ENCODE data around the gene SCP2. TPM values are rescaled to one million over a fixed set of nuclear protein-coding genes. Genes with fewer than 3 reads are reported as not detected.
"Not testable (repeated sequence)": the region's sequence is repeated elsewhere in the genome, so short reads cannot be mapped to it uniquely, and the experiment has no call there.

SCP2 gene
- total RNA-seq, 2 experiments from 2014 or later, result 63.9 to 75.5 TPM

DNA sequence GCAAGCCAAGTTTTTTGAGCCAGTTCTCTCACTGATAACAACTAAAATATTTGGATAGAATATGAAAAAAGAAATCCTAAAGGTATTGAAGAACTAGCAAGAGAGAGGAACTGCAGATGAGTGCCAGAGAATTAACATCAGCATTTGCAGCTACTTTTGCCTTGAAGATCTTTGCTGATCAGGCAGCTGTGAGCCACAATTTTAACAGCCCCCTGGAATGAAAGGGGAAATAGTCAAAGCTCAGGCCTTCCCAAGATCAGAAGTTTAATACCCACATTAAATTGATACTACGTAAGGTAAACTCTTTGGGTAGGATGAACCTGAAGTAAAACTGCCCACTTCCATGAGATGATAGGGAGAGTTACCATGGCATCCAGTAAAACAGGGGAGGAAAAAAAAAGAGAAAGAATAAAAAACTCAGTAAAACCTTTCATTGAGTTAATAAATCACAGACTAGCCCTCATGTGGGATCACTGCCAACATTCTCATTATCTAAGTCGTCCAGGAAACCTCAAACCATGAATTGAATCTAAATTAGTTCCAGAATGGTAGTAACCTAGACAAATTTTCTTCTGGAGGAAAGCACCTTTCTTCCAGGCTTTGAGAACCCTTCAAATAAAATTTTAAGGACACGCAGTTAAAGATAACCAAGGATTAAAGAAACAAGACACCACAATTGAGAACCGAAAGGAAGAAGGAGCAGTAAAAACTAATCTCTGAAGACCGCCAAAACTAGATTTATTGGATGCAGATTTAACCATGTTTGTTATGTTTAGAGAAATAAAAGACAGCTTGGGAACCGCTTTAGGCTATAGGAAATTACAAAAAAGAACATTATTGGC is 28.3 kb downstream of the SCP2 start:
- Histone ChIP-seq H3K79me2 (ENCODE audit: insufficient read depth, low read depth, low read length) (no peaks in the 10 kb centered on the region), H3K27ac (ENCODE audit: low read depth, low read length, poor library complexity, severe bottlenecking) (no peak overlapping the region), H3K4me2 (ENCODE audit: low read length) (no peak overlapping the region), H3K4me3 (ENCODE audit: low read depth, low read length, poor library complexity, severe bottlenecking) (no peak overlapping the region), H3K9me3 (ENCODE audit: low read length) (no peaks in the 10 kb centered on the region), H4K20me1 (ENCODE audit: insufficient read depth, low read length) (no peaks in the 10 kb centered on the region), H3K36me3 (ENCODE audit: insufficient read depth, low read length) (no peaks in the 10 kb centered on the region), H2AFZ (ENCODE audit: low read length) (no peak overlapping the region), H3K4me1 (ENCODE audit: insufficient read depth, low read length, poor library complexity, severe bottlenecking) (no peaks in the 10 kb centered on the region), H3K9me2 (ENCODE audit: insufficient read depth, low read length) (no peaks in the 10 kb centered on the region)
- no peak for DNase-seq (ENCODE audit: low spot score)
- intact Hi-C loops (cut with micrococcal nuclease; ENCODE audit: unreplicated experiment), result no loop called here
- ChIA-PET POLR2A (no interaction called here), CTCF (ENCODE audit: unreplicated experiment) (no interaction called here)
- TF ChIP-seq, protein P1, sequence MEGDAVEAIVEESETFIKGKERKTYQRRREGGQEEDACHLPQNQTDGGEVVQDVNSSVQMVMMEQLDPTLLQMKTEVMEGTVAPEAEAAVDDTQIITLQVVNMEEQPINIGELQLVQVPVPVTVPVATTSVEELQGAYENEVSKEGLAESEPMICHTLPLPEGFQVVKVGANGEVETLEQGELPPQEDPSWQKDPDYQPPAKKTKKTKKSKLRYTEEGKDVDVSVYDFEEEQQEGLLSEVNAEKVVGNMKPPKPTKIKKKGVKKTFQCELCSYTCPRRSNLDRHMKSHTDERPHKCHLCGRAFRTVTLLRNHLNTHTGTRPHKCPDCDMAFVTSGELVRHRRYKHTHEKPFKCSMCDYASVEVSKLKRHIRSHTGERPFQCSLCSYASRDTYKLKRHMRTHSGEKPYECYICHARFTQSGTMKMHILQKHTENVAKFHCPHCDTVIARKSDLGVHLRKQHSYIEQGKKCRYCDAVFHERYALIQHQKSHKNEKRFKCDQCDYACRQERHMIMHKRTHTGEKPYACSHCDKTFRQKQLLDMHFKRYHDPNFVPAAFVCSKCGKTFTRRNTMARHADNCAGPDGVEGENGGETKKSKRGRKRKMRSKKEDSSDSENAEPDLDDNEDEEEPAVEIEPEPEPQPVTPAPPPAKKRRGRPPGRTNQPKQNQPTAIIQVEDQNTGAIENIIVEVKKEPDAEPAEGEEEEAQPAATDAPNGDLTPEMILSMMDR (conservative IDR thresholded peaks at IDR 0.05; ENCODE audit: low read length), result no peak
- TF ChIP-seq EZH2phosphoT487 (IDR thresholded peaks at IDR 0.05; ENCODE audit: borderline replicate concordance, low read depth, low read length), result no peak
- no TSS peak for BruUV-seq (replicated peaks)

DNA sequence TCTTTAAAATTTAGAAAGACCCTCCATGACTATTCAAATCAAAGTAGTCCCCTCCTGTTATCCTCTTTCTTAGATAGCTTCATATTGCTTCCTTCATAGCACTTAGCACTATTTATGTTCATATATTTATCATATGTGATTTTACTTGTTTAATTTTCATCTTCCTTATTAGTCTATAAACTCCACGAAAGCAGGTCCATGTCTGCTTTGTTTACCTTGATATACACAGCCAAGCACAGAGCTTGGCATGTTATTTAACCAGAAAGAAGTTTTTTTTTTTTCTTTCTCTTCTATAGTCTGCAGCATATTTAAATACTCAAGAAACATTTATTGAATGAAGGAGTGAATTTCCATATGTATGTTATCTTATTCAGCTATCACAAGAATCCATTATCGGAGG is 36.0 kb downstream of the SCP2 start:
- H3K4me1 ChIP-seq (ENCODE audit: insufficient read depth, low read length, poor library complexity, severe bottlenecking), result no peaks in the 10 kb centered on the region
- no peaks in the 10 kb centered on the region for H3K36me3 ChIP-seq (ENCODE audit: insufficient read depth, low read length)
- H3K9me3 ChIP-seq (ENCODE audit: low read length), result no peaks in the 10 kb centered on the region
- DNase-seq (ENCODE audit: low spot score), result no peak
- ChIA-PET POLR2A (interaction anchor here (0.6 to 0.7 kb wide), 3 partner anchors 113 to 760 kb away, joined by 3 to 4 read pairs (median 3); no protein-coding TSS in a partner anchor), CTCF (ENCODE audit: unreplicated experiment) (no interaction called here)
- no peak overlapping the region for H3K27ac ChIP-seq (ENCODE audit: low read depth, low read length, poor library complexity, severe bottlenecking)
- intact Hi-C loops (cut with micrococcal nuclease; ENCODE audit: unreplicated experiment), result no loop called here
- no TSS peak for BruUV-seq (replicated peaks)
- H3K9me2 ChIP-seq (ENCODE audit: insufficient read depth, low read length), result no peaks in the 10 kb centered on the region
- no peaks in the 10 kb centered on the region for H3K79me2 ChIP-seq (ENCODE audit: insufficient read depth, low read depth, low read length)
- TF ChIP-seq EZH2phosphoT487 (IDR thresholded peaks at IDR 0.05; ENCODE audit: borderline replicate concordance, low read depth, low read length), result no peak
- TF ChIP-seq, protein P1 (conservative IDR thresholded peaks at IDR 0.05; ENCODE audit: low read length), result no peak
- H3K4me3 ChIP-seq (ENCODE audit: low read depth, low read length, poor library complexity, severe bottlenecking), result no peak overlapping the region
- no peaks in the 10 kb centered on the region for H4K20me1 ChIP-seq (ENCODE audit: insufficient read depth, low read length)
- no peak overlapping the region for H2AFZ ChIP-seq (ENCODE audit: low read length)
- H3K4me2 ChIP-seq (ENCODE audit: low read length), result no peak overlapping the region

DNA sequence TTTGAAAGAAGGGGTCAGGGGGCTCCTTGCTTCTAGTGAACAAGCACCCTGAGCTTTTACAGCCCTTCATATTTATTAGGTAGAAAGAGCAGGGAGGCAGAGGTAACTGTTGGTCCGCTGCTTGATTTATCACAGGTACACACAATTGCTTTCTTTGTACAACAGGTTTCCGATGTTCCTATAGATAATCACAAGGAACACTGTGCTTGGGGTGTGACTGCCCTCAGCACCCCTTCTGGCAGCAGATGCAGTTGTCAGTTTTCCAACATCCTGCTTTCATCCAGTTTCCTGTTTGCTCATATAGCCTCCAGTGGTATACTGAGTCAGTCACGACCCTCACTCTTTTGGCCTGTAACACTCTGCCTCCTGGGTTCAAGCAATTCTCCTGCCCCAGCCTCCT is 40.6 kb downstream of the SCP2 start:
- intact Hi-C loops (cut with micrococcal nuclease; ENCODE audit: unreplicated experiment), result no loop called here
- Histone ChIP-seq H3K79me2 (ENCODE audit: insufficient read depth, low read depth, low read length) (no peaks in the 10 kb centered on the region), H3K27ac (ENCODE audit: low read depth, low read length, poor library complexity, severe bottlenecking) (no peak overlapping the region), H3K4me3 (ENCODE audit: low read depth, low read length, poor library complexity, severe bottlenecking) (no peak overlapping the region), H3K4me2 (ENCODE audit: low read length) (no peak overlapping the region), H4K20me1 (ENCODE audit: insufficient read depth, low read length) (no peaks in the 10 kb centered on the region), H3K9me3 (ENCODE audit: low read length) (no peaks in the 10 kb centered on the region), H3K9me2 (ENCODE audit: insufficient read depth, low read length) (no peaks in the 10 kb centered on the region), H3K4me1 (ENCODE audit: insufficient read depth, low read length, poor library complexity, severe bottlenecking) (no peaks in the 10 kb centered on the region), H3K36me3 (ENCODE audit: insufficient read depth, low read length) (no peaks in the 10 kb centered on the region), H2AFZ (ENCODE audit: low read length) (no peak overlapping the region)
- TF ChIP-seq EZH2phosphoT487 (IDR thresholded peaks at IDR 0.05; ENCODE audit: borderline replicate concordance, low read depth, low read length), result no peak
- TF ChIP-seq, protein P1 (conservative IDR thresholded peaks at IDR 0.05; ENCODE audit: low read length), result no peak
- ChIA-PET CTCF (ENCODE audit: unreplicated experiment) (no interaction called here), POLR2A (no interaction called here)
- BruUV-seq (replicated peaks), result no TSS peak
- DNase-seq (ENCODE audit: low spot score), result no peak

DNA sequence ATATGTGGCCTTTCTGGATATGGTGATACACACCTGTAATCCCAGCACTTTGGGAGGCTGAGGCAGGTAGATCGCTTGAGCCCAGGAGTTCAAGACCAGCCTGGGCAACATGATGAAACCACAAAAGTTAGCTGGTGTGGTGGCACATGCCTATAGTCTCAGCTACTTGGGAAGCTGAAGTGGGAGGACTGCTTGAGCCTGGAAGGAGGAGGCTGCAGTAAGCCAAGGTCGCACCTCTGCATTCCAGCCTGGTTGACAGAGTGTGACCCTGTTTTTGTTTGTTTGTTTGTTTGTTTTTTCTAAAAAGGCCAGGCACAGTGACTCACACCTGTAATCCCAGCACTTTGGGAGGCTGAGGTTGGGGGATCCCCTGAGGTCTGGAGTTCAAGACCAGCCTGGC is 42.2 kb downstream of the SCP2 start:
- H3K27ac ChIP-seq (ENCODE audit: low read depth, low read length, poor library complexity, severe bottlenecking); H3K36me3 ChIP-seq (ENCODE audit: insufficient read depth, low read length); H3K4me2 ChIP-seq (ENCODE audit: low read length); BruUV-seq (replicated peaks); intact Hi-C loops (cut with micrococcal nuclease; ENCODE audit: unreplicated experiment); CTCF ChIA-PET (ENCODE audit: unreplicated experiment); DNase-seq (ENCODE audit: low spot score); H3K4me1 ChIP-seq (ENCODE audit: insufficient read depth, low read length, poor library complexity, severe bottlenecking); H4K20me1 ChIP-seq (ENCODE audit: insufficient read depth, low read length); H3K9me2 ChIP-seq (ENCODE audit: insufficient read depth, low read length); H3K79me2 ChIP-seq (ENCODE audit: insufficient read depth, low read depth, low read length); H3K4me3 ChIP-seq (ENCODE audit: low read depth, low read length, poor library complexity, severe bottlenecking); H3K9me3 ChIP-seq (ENCODE audit: low read length); H2AFZ ChIP-seq (ENCODE audit: low read length): not testable (repeated sequence)
- POLR2A ChIA-PET, result interaction anchor here (0.6 kb wide), 1 partner anchor 98 kb away, joined by 3 read pairs; no protein-coding TSS in a partner anchor

All from OCI-LY7 (cell line).